Prostate gland (tissue), 2 donors: ENCODE measurements around the gene RGS11. TPM values are rescaled to one million over a fixed set of nuclear protein-coding genes. Genes with fewer than 3 reads are reported as not detected.
A peak's percentile ranks its signal among the peaks of the same experiment; 100 is the strongest.

Experiments
- DNase-seq: peaks from one replicate; pipeline ENCODE4 v3.0.0-alpha.2; 2019; ENCODE audit warnings: low spot score
- H3K27ac ChIP-seq, 2 donors: fragments of 200-600 bp; sonication (generic); 2 replicates each; pipeline ENCODE4 v1.5.1; 2017 to 2019
- H3K27me3 ChIP-seq: fragments of 200-600 bp; sonication (generic); replicated peaks from 2 replicates; pipeline ENCODE4 v1.5.1; 2019; ENCODE audit not compliant: insufficient read depth
- H3K36me3 ChIP-seq, 2 donors: fragments of 200-600 bp; sonication (generic); 1 replicate in 1 of 2; 2 replicates in 1 of 2; pipeline versions ENCODE4 v1.5.1 to v1.8.1; 2017 to 2019
- H3K4me1 ChIP-seq: fragments of 200-600 bp; sonication (generic); replicated peaks from 2 replicates; pipeline ENCODE4 v1.5.1; 2019
- H3K4me3 ChIP-seq, 2 donors: fragments of 200-600 bp; sonication (generic); 2 replicates each; pipeline ENCODE4 v1.5.1; 2017 to 2019
- H3K9me3 ChIP-seq: fragments of 200-600 bp; sonication (generic); 2 replicates; pipeline ENCODE4 v1.5.1; 2017
- CTCF ChIP-seq, 4 experiments: fragments of 200-600 bp in 2 of 4; fragments of 450-650 bp in 2 of 4; sonication (generic) in 2 of 4; IDR thresholded peaks; 1 replicate in 3 of 4; 2 replicates in 1 of 4; pipeline ENCODE4 v1.5.1; 2016 to 2019; ENCODE audit warnings: antibody characterized with exemption in 4 of 4, mild to moderate bottlenecking in 2 of 4, moderate library complexity in 2 of 4
- POLR2A ChIP-seq: fragments of 450-650 bp; IDR thresholded peaks from one replicate; pipeline ENCODE4 v1.6.1; 2016; ENCODE audit warnings: antibody characterized with exemption, mild to moderate bottlenecking
- POLR2AphosphoS5 ChIP-seq: sonication (generic); formaldehyde crosslinking; IDR thresholded peaks from one replicate; pipeline ENCODE4 v1.6.1; 2017; ENCODE audit warnings: antibody characterized with exemption
- WGBS: methylation state at CpG from one replicate; pipeline ENCODE4 v1.1.5; 2018; 5-methylcytosine and 5-hydroxymethylcytosine counted together
- intact Hi-C: fragments of 100-400 bp; cut with DNase I; formaldehyde crosslinking; loops from one replicate; pipeline ENCODE4 v1.14.2; 2022
- total RNA-seq, 2 donors: library from RNA; depleted of rRNA; stranded (reverse); fragments of >200 nt; gene quantifications; one replicate each; pipeline ENCODE4 v1.1.0, GENCODE V29; 2016

The RGS11 gene
- total RNA-seq, 2 donors from 2014 or later: 2.3 to 5.9 TPM

GRCh38 chr16:243348-243747 lies 32.4 kb downstream of the RGS11 start:
- Histone ChIP-seq H3K27ac (no peak overlapping the region), H3K27me3 (no peaks in the 10 kb centered on the region), H3K4me3 (no peak overlapping the region), H3K9me3 (no peaks in the 10 kb centered on the region), H3K4me1 (no peaks in the 10 kb centered on the region), H3K36me3 (no peaks in the 10 kb centered on the region)
- DNase-seq: no peak
- intact Hi-C loops: no loop called here
- 57% methylated on average over 4 of the region's 4 CpGs for WGBS
- TF ChIP-seq POLR2A (no peak), POLR2AphosphoS5 (no peak), CTCF (IDR thresholded peaks at IDR 0.05) (no peak)

DNA sequence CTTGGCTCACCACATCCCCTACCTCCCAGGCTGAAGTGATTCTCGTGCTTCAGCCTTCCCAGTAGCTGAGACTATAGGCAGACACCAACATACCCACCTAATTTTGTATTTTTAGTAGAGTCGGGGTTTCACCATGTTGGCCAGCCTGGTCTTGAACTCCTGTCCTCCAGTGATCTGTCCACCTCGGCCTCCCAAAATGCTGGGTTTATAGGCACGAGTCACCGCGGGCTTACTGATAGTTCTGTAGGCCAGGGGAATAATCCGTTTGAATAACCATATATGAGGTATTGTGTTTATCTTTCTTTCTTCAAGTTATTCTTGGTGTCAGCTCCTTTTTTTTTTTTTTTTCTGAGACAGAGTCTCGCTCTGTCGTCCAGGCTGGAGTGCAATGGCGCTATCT lies 33.5 kb downstream of the RGS11 start:
- no peak for DNase-seq
- Histone ChIP-seq H3K9me3 (no peaks in the 10 kb centered on the region), H3K36me3 (no peaks in the 10 kb centered on the region), H3K27me3 (no peaks in the 10 kb centered on the region), H3K4me3 (no peak overlapping the region), H3K4me1 (no peaks in the 10 kb centered on the region), H3K27ac (no peak overlapping the region)
- intact Hi-C loops: no loop called here
- TF ChIP-seq CTCF (IDR thresholded peaks at IDR 0.05) (no peak), POLR2A (no peak), POLR2AphosphoS5 (no peak)
- 94% methylated on average over 10 of the region's 10 CpGs for WGBS

DNA sequence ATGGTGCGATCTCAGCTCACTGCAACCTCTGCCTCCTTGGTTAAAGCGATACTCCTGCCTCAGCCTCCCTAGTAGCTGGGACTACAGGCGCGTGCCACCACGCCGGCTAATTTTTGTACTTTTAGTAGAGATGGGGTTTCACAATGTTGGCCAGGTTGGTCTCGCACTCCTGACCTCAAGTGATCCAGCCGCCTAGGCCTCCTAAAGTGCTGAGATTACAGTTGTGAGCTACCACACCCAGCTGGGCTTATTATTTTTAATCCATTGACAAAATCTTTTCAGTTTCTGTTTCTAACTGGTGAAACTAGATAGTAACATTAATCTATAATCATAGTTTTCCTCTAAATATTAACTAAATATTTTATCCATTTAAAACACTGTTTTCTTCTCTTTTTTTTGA lies 35.2 kb downstream of the RGS11 start:
- H3K36me3 ChIP-seq: no peaks in the 10 kb centered on the region
- no peak overlapping the region for H3K4me3 ChIP-seq
- 96% methylated on average over 8 of the region's 8 CpGs for WGBS
- H3K9me3 ChIP-seq: no peaks in the 10 kb centered on the region
- DNase-seq: no peak
- H3K27ac ChIP-seq: no peak overlapping the region
- TF ChIP-seq POLR2A (no peak), CTCF (IDR thresholded peaks at IDR 0.05) (no peak)
- intact Hi-C loops: no loop called here
- H3K4me1 ChIP-seq: no peaks in the 10 kb centered on the region
- no peaks in the 10 kb centered on the region for H3K27me3 ChIP-seq

GRCh38 chr16:239948-240277 lies 35.8 kb downstream of the RGS11 start:
- H3K4me1 ChIP-seq: no peaks in the 10 kb centered on the region
- H3K36me3 ChIP-seq: no peaks in the 10 kb centered on the region
- no peak for TF ChIP-seq POLR2A
- TF ChIP-seq CTCF (IDR thresholded peaks at IDR 0.05): no peak
- TF ChIP-seq POLR2AphosphoS5: no peak
- WGBS: 62% methylated on average over 3 of the region's 3 CpGs
- no peak for DNase-seq
- no peaks in the 10 kb centered on the region for H3K9me3 ChIP-seq
- H3K4me3 ChIP-seq: no peak overlapping the region
- no peaks in the 10 kb centered on the region for H3K27me3 ChIP-seq
- intact Hi-C loops: no loop called here
- H3K27ac ChIP-seq: no peak overlapping the region

DNA sequence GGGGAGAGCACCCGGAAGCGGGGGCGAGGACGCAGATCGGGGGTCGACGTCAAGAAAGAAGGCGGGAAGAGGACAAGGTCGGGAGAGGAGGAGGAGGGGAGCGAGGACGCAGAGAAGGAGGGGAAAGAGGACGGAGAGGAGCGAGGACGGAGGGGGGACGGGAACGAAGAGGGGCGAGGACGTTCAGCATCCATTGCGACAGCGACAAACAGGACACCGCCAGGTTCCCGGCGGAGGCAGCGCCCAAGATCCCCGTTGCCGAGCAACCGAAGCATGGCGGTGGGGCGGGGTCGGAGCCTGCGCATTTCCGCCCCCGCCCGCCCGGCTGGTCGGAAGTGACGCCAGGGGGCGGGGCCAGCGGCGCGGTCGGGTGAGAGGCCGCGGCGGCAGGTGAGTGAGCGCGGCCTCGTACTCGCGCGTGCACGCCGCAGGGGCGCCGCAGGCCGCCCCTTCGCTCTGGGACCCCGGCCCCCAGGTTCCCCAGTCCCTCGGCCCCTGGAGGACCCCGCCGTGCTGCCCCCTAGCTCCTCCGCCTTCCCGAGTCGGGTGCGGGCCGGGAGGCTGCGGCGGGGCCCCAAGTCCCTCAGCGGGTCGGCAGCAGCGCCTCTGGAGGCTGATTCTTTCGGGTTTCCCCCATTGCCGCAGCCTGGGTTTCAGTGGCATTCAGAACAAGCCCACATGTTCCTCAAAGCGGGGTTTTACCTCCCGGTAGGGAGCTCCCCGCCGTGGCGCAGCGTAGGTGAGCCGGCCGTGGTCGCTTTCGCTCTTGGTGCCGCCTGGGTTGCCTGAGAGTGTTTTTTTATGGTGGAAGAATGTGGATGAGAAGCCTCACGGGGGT lies 41.1 kb downstream of the RGS11 start, which contains the start of gene FAM234A:
Gene FAM234A, plus strand, starts transcription at position 354 of the 838 bp plus-strand sequence. CDS start 19,593 bp downstream, outside the sequence.
- DNase-seq: peak; percentile 94
- intact Hi-C loops: no loop called here
- Histone ChIP-seq H3K27me3 (no peaks in the 10 kb centered on the region), H3K27ac (peak within 1 kb of the TSS; percentile 96 to 97), H3K4me3 (peak within 1 kb of the TSS; percentile 75 to 83), H3K36me3 (no peaks in the 10 kb centered on the region), H3K9me3 (no peaks in the 10 kb centered on the region), H3K4me1 (no peaks in the 10 kb centered on the region)
- TF ChIP-seq CTCF (IDR thresholded peaks at IDR 0.05): peak in 3 of 4 experiments; percentile 17 to 49 (median 34)
- peak; percentile 92 for TF ChIP-seq POLR2AphosphoS5
- TF ChIP-seq POLR2A: peak; percentile 99
- WGBS: under 1% methylated on average over 81 of the region's 85 CpGs
